Measurements from ENCODE around the gene INCA1. TPM values are rescaled to one million over a fixed set of nuclear protein-coding genes. Genes with fewer than 3 reads are reported as not detected.

INCA1 gene
- total and polyA plus RNA-seq, 2 of the 8 experiments (the other 6 are each of a cell fraction or from before 2014, with no cell fraction given) = 0.89 to 1.4 TPM

GRCh38 chr17:4972322-4972721 lies 25.0 kb downstream of the INCA1 start:
- CTCF ChIA-PET (ENCODE audit: partially characterized antibody) = interaction anchor here (0.6 to 6.2 kb wide), 9 partner anchors 8 to 92 kb away, joined by 3 to 31 read pairs (median 4); partner anchors contain the start of gene GP1BA
- Histone ChIP-seq H3K27ac (ENCODE audit: low read depth, low read length) (no peak overlapping the region), H3K18ac (ENCODE audit: extremely low read depth, low read length) (no peak overlapping the region), H3K36me3 (ENCODE audit: control insufficient read depth in 2 of 4, insufficient read depth in 4 of 4, low read length in 3 of 4) (peaks cover 0 to 11% (median 0%) of the 10 kb centered on the region in 4 experiments; a peak in 1 of 8 replicates), H3K4ac (replicated peaks; ENCODE audit: insufficient read length, low read depth, low read length) (no peak overlapping the region), H3K27me3 (replicated peaks in 1 of 4; ENCODE audit: control insufficient read depth in 3 of 4, extremely low read depth in 1 of 4, insufficient read depth in 3 of 4, low read length in 3 of 4) (peaks cover 0 to 39% (median 24%) of the 10 kb centered on the region in 4 experiments; a peak in 6 of 7 replicates), H4K5ac (ENCODE audit: insufficient read length, low read depth, low read length) (no peak overlapping the region), H2BK5ac (ENCODE audit: low read depth, low read length) (no peak overlapping the region), H3K23me2 (ENCODE audit: low read depth, low read length) (peaks cover 11% of the 10 kb centered on the region; the same call in 1 of the 2 replicates), H3K9ac (replicated peaks in 1 of 4; ENCODE audit: extremely low read depth in 1 of 4, low read depth in 3 of 4, low read length in 3 of 4) (no peak overlapping the region), H4K8ac (ENCODE audit: extremely low read depth, insufficient read depth, low read length) (no peak overlapping the region), H2BK20ac (ENCODE audit: low read length) (no peak overlapping the region), H3K4me2 (ENCODE audit: insufficient read depth in 1 of 2, low read depth in 2 of 2, low read length in 2 of 2) (no peak overlapping the region), H2AK5ac (ENCODE audit: low read depth, low read length) (no peak overlapping the region), H2BK120ac (replicated peaks; ENCODE audit: low read depth, low read length) (no peak overlapping the region), H3K23ac (ENCODE audit: insufficient read length) (no peak overlapping the region), H3K9me3 (ENCODE audit: insufficient read depth in 2 of 2, low read depth in 1 of 2, low read length in 1 of 2) (no peaks in the 10 kb centered on the region), H3K56ac (replicated peaks; ENCODE audit: insufficient read length, low read depth, low read length) (no peak overlapping the region), H3K4me1 (replicated peaks in 1 of 4; ENCODE audit: control insufficient read depth in 3 of 4, insufficient read depth in 4 of 4, low read length in 3 of 4) (peaks cover 0 to 14% (median 6%) of the 10 kb centered on the region in 4 experiments; a peak in 5 of 7 replicates), H2BK12ac (ENCODE audit: low read depth, low read length) (no peak overlapping the region), H3K4me3 (ENCODE audit: extremely low read depth in 1 of 4, insufficient read depth in 2 of 4, low read depth in 3 of 4, low read length in 4 of 4) (no peak overlapping the region), H3K79me2 (ENCODE audit: control insufficient read depth in 1 of 2, insufficient read depth in 2 of 2, low read length in 2 of 2) (peaks cover 0 to 12% of the 10 kb centered on the region in 2 experiments; a peak in 1 of 4 replicates), H4K20me1 (replicated peaks in 1 of 2; ENCODE audit: control insufficient read depth in 1 of 2, insufficient read depth in 2 of 2, low read length in 2 of 2) (peaks cover 2 to 11% of the 10 kb centered on the region in 2 experiments), H2BK15ac (ENCODE audit: low read length) (no peak overlapping the region), H2AFZ (ENCODE audit: low read length) (no peak overlapping the region), H4K91ac (replicated peaks; ENCODE audit: insufficient read length, low read length) (no peak overlapping the region), H3K14ac (ENCODE audit: insufficient read length) (no peak overlapping the region), H3K79me1 (ENCODE audit: low read depth, low read length) (0 out of 2 replicates have a peak, but pooled peaks cover 3% of the 10 kb centered on the region)
- 86% methylated on average over 11 of the region's 12 CpGs; no CpG with 5 or more reads in 1 of the 2 experiments for WGBS, 2 experiments (ENCODE audit: extremely low coverage in 1 of 2, insufficient coverage in 1 of 2, insufficient read length in 1 of 2, insufficient replicate concordance in 2 of 2, low coverage in 1 of 2, low lambda C conversion rate in 2 of 2, missing lambda C conversion rate in 1 of 2)
- no peak for DNase-seq (ENCODE audit: low read depth in 1 of 2, low spot score in 2 of 2)
- no peak for FAIRE-seq
- TF ChIP-seq MAX (IDR thresholded peaks at IDR 0.05) (no peak), POLR2A (IDR thresholded peaks at IDR 0.05; ENCODE audit: control extremely low read depth in 1 of 2, low read depth in 2 of 2, low read length in 2 of 2) (peak in 1 of 2 experiments; percentile 38; a peak in 1 of 3 replicates)
- POLR2A ChIA-PET (ENCODE audit: partially characterized antibody) = interaction anchor here (1.0 to 32.4 kb wide), 6 partner anchors 9 to 253 kb away, joined by 3 to 987 read pairs (median 7); partner anchors contain the start of genes CAMTA2, ENO3, INCA1 and KIF1C

Data from H1 (cell line).